ENCODE measurements around the gene PSMB2.
A peak's percentile ranks its signal among the peaks of the same experiment; 100 is the strongest.
"Not testable (repeated sequence)": the region's sequence is repeated elsewhere in the genome, so short reads cannot be mapped to it uniquely, and the experiment has no call there.

Gene PSMB2

DNA sequence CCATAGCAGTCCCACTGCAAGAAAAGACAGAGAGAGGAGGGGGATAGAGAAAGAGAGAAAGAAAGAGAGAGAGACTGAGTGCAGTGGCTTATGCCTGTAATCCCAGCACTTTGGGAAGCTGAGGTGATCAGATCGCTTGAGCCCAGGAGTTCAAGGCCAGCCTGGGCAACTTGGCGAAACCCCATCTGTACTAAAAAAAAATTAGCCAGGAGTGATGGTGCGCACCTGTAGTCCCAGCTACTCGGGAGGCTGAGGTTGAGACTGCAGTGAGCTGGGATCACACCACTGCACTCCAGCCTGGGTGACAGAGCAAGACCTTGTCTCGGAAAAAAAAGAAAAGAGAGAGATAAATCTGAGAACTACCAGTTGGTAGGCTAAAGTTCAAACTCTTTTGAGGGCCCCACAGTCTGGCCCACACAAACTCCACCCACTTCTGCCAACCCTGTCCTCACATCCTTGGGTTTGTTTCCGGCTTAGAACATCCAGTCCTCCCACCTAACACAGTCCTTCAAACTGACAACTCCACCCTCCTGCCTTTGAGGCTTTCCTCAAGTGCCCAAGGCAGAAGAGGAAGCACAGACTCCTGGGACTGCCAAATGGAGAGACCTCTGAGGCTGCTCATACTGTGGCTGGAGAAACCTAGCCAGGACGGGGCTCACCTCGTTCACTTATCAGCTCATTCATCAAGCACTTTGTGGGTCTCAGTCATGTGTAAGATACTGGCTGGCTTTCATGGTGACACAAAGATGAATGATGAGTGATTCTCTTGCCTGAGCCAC is 48.1 kb downstream of the PSMB2 start:
- no peak for DNase-seq (ENCODE audit: low spot score)

DNA sequence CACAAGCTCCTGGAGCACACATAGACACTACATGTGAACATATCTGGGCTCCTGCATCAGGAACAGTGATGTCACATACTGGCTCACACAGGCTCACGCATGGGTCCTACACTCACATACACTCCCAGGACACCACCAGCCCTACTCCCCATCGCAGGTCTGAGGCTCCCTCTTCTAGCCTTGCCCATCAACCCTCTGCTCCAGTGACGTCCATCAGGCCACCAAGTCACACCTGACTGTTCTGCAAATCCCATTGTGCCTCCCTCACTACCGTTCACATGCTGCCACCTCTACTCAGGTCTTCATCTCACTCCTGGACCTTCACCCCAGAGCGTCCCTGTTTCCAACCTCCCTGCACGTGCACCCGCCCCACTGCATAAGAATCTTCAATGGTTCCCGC is 50.1 kb downstream of the PSMB2 start:
- DNase-seq (ENCODE audit: low spot score): no peak

DNA sequence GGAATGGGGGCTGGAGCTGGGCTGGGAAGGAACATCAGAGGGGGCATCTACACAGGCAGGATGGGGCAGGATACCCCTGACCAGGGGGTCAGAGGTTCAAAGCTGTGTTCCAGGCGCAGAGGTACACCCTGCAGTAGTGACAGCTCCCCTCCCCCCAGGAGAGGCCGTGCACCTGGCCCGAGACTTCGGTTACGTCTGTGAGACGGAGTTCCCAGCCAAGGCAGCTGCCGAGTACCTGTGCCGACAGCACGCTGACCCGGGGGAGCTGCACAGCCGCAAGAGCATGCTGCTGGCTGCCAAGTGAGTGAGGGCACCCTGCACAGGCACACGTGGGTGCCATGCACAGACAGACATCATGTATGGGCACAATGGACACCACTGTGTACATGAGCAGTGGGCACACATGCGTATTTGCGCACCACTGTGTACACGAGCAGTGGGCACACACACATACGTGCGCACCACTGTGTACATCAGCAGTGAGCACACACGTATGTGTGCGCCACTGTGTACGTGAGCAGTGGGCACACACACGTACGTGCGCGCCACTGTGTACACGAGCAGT is 50.8 kb downstream of the PSMB2 start:
- DNase-seq (ENCODE audit: low spot score): no peak

DNA sequence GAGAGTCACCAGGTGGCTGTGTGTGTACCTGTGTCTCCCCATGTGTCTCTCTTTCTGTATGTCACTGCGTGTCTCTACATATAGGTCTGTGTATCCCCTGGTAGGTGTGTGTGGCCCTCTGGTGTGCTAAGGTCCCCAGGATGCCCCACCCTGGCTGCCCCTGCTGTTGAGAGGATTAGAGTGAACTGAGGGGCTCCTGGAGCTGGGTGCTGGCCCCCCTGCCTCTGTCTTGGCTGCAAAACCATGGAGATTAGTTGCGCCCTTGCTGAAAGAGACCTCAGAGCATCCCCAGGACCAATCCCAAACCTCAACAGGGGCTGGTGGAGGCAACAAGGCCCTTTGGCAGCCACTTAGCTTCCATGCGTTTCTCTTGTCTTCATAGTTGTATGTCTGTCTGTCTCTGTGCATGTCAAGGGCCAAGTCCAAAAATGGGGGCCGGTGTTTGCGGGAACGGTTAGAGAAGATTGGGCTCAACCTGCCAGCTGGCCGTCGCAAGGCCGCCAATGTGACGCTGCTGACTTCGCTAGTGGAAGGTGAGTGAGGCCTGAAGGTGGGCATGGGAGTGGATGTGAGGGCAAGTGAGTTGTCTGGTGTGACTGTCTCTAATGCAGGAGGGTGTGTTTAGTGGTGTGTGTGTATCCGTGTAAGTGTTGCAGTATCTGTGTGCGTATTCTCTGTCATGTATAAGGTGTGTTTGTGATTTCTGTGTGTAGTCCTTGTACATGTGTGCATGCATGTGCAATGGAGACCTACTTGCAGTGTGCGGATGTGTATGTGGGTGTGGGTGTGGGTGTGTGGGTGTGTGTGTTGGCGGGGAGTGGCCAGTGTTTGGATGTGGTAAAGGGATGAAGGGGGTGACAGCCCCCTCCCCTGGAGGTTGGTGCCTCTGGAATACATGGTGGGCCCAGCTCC is 51.6 kb downstream of the PSMB2 start:
- no peak for DNase-seq (ENCODE audit: low spot score)

DNA sequence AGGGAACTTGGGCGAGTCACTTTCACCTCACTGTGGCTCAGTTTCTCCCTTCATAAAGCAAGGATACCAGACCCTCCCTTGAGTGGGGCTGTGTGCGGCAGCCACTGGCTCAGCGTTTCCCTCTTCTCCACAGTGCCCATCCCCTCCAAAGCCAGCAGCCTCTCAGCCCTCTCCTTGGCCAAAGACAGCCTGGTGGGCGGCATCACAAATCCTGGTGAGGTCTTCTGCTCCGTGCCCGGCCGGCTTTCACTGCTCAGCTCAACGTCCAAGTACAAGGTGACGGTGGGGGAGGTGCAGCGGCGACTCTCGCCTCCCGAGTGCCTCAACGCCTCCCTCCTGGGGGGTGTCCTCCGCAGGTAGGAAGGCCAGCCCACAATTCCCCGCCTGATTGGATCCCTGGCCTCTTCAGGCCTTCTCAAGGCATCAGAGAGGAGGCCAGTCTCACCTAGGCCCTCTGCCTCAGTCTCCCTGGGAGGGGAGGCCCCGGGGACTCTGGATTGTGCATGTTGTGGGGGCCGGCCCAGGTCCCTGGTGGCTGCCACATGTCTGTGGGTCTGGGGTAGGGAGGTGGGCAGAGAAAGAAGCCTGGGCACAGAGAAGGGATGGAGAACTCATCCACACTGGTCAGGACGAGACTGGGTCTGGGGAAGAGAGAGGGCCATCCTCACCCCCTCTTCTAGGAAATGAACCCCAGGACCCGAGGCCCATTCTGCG is 53.0 kb downstream of the PSMB2 start:
- no peak for DNase-seq (ENCODE audit: low spot score)

DNA sequence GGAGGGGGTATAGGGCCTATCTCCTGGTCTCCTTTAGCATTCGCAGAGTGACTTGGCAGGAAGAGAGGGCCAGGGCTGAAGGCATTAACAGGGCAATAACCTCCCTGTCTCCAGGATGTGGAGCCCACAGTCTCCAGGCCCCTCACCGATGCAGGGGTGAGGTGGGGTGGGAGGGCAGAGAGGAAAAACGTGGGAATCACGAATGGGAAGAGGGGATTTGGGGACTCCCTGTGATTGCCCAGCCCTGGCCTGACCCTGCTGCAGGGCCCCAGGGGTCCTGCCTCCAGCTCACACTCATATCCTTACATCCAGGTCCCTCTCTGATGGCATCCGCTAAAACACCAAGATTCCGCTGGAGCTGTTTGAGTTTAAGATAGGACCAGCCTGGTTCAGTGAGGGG is 53.6 kb downstream of the PSMB2 start:
- DNase-seq (ENCODE audit: low spot score): no peak

DNA sequence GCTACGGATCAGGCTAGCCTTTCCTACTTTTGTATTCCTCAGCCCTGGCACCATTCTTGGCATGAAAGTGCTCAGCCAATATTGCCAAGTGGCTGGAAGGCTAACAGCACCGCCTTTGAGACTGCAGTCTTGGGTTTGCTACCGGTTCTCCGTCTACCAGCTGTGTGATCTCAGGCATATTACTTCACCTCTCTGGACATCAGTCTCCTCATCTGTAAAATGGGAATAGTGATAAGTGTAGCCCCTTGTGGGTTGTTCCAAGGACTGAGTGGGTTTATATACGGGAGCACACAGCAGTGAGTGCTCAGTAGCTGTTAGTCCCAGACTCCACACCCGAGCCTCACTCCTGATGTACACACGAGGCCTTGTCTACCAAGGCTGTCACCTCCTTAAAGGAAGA is 54.5 kb downstream of the PSMB2 start:
- DNase-seq (ENCODE audit: low spot score): no peak

DNA sequence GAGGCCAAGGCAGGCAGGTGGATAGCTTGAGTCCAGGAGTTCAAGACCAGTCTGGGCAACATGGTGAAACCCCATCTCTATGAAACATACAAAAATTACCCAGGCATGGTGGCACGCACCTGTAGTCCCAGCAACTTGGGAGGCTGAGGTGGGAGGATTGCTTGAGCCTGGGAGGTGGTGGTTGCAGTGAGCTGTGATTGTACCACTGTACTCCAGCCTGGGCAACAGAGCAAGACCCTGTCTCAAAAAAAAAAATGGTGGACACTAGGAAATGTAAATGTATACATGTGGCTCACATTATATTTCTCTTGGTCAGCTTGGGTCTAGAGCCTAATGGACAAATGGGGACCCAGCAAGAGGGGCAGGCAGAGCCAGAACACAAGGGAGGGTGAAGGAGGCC is 55.5 kb downstream of the PSMB2 start:
- DNase-seq (ENCODE audit: low spot score): not testable (repeated sequence)

DNA sequence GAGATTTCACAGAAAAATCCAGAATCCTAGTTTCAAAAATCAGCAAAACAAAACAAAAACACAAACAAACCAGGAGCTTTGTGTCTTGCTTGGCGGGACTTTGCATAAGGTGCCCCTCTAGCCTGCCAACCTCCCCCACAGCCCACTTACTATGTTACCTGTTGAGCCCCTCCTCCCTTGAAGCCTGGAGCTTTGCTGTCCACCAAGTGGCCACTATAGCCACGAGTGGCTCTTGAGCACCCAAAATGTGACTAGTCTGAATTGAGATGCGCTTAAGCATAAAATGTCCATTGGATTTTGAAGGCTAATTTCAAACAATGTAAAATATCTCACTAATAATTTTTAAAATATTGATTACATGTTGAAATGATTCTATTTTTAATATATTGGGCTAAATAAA is 56.0 kb downstream of the PSMB2 start:
- DNase-seq (ENCODE audit: low spot score): no peak

DNA sequence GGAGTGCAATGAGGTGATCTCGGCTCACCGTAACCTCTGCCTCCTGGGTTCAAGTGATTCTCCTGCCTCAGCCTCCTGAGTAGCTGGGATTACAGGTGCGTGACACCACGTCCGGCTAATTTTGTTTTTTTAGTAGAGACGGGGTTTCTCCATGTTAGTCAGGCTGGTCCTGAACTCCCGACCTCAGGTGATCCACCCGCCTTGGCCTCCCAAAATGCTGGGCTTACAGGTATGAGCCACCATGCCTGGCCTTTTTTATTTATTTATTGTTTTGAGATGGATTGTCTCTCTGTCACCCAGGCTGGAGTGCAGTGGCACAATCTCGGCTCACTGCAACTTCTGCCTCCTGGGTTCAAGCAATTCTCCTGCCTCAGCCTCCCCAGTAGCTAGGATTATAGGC is 59.7 kb downstream of the PSMB2 start:
- DNase-seq (ENCODE audit: low spot score): not testable (repeated sequence)

DNA sequence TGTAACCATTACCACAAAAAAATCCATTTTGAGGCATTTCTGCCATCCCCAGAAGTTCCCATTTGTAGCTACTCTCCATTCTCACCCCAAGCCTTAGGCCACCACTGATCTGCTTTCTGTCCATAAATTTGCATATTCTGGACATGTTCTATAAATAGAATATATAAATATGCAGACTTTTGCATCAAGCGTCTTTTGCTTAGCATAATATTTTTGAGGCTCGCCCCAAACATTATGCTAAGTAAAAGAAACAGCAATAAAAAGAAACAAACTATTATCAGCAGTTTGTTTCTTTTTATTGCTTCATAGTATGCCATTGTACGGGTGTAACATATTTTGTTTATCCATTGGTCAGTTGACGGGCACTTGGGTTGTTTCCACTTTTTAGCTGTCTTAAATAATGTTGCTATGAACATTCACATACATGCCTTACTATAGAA is 60.4 kb downstream of the PSMB2 start:
- DNase-seq (ENCODE audit: low spot score): no peak

DNA sequence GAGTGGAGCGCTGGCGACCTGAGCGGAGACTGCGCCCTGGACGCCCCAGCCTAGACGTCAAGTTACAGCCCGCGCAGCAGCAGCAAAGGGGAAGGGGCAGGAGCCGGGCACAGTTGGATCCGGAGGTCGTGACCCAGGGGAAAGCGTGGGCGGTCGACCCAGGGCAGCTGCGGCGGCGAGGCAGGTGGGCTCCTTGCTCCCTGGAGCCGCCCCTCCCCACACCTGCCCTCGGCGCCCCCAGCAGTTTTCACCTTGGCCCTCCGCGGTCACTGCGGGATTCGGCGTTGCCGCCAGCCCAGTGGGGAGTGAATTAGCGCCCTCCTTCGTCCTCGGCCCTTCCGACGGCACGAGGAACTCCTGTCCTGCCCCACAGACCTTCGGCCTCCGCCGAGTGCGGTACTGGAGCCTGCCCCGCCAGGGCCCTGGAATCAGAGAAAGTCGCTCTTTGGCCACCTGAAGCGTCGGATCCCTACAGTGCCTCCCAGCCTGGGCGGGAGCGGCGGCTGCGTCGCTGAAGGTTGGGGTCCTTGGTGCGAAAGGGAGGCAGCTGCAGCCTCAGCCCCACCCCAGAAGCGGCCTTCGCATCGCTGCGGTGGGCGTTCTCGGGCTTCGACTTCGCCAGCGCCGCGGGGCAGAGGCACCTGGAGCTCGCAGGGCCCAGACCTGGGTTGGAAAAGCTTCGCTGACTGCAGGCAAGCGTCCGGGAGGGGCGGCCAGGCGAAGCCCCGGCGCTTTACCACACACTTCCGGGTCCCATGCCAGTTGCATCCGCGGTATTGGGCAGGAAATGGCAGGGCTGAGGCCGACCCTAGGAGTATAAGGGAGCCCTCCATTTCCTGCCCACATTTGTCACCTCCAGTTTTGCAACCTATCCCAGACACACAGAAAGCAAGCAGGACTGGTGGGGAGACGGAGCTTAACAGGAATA is 64.0 kb downstream of the PSMB2 start:
- DNase-seq (ENCODE audit: low spot score): no peak

DNA sequence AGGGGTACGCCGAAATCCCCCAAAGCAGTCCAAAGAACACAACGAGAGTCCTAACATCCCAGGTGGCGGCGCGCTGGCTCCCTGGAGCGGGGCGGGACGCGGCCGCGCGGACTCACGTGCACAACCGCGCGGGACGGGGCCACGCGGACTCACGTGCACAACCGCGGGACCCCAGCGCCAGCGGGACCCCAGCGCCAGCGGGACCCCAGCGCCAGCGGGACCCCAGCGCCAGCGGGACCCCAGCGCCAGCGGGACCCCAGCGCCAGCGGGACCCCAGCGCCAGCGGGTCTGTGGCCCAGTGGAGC is 64.6 kb downstream of the PSMB2 start:
- DNase-seq (ENCODE audit: low spot score): not testable (repeated sequence)

DNA sequence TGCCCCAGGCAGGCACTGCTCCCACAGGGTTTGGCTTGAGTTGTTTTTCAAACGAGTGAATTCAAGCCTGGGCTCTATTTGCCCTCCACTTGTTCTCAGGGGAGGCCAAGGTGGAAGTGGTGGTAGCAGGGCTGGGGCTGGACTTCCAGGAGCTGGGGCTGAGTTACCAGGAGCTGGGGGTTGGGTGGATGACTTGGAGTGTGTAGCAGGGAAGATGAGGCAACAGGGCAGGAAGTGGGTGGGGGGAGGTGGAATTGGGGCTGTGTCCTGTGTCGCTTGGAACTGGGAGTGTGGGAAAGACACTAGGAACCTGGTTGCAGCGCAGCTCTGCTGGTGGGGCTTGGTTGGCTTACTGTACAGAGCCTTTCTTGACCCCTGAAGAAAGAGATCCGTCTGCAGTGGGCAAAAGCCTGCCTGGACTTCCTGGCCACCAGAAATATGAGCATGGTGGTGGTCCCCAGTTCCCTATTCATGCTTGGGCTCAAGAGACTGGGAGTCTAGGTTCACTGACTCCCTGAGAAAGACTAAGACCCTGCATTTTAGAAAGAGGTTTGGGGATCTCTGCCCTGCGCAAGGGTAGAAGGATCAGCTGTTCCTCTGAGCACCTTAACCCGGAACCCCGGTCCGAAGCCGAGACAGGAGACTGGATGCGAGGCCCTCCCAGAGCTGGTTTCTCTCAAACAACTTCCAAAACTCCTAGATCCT is 65.1 kb downstream of the PSMB2 start:
- DNase-seq (ENCODE audit: low spot score): no peak

DNA sequence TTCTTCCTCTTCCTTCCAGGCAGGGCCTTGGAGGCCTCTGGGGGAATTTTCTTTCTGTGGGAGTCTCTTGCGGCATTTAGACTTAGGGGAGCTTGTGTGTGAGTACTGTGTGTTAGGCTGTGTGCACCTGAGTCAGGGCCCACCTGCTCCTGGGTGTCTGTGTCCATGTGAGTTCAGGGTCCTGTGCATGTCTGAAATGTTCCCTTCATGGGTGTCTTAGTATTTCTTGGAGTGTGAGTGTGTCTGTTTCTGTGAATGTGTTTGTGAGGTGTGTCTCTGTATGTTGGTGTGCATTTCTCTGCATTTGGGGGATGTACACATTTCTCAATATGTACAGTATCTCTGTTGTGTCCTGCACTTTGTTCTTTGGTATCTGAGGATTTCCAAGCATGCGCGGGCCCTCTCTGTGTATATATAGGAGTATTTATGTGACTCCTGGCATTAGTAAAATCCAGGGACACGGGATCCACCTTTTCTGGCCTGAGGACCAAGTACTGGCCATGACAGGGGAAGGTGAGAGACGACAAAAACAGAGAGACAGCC is 65.8 kb downstream of the PSMB2 start:
- DNase-seq (ENCODE audit: low spot score): no peak

DNA sequence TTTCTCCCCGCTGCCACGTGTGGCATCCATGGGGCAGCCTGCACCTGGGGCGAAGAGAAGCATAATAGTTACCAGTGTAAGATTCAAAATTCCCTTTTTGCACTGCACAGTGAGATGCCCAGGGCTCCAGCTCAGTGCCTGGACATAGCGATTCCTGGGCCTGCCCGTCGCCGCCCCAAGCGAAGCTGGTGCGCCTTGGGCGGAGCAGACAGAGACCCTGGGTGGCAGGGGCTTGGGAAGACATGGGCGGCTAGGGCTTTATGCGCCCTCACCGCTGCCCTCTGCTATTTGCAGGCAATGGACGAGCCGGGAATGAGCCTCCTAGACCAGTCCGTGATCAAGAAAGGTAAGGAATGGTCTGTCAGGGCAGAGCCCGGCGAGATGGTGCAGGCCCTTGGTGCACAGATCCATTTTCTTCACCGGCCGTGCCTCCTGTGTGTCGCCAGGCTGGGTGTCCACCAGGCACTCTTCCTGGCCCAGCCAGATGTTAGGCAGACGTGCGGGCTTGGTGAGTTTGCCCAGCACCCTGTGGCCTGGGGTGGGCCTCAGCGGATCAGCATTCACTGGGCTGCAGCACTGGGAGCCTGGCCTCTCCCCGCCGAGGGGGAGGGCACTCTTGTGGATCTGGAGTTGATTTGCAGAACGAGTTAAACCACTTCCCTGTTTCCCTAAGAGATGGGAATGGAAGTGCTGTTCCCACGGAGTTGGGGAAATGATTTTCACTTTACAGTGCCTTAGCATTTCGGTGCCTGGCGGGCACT is 66.5 kb downstream of the PSMB2 start:
- DNase-seq (ENCODE audit: low spot score): no peak

DNA sequence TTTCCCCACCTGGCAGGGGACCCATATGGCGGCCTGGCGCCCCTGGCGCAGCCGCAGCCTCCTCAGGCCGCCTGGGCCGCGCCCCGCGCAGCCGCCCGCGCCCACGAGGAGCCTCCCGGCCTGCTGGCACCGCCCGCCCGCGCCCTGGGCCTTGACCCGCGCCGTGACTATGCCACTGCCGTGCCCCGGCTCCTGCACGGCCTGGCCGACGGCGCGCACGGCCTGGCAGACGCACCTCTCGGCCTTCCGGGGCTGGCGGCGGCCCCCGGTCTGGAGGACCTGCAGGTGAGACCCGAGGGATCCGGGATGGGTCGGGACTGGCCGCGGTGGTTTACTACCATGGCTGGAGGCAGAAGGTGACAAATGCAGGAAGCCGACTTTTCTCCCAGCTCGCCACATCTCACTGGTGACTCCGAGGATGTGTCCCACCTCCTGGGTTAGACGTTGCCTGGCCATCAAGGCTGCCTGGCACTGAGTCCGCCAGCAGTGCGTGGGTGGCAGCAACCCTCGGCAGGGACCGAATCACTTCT is 67.1 kb downstream of the PSMB2 start:
- DNase-seq (ENCODE audit: low spot score): no peak

DNA sequence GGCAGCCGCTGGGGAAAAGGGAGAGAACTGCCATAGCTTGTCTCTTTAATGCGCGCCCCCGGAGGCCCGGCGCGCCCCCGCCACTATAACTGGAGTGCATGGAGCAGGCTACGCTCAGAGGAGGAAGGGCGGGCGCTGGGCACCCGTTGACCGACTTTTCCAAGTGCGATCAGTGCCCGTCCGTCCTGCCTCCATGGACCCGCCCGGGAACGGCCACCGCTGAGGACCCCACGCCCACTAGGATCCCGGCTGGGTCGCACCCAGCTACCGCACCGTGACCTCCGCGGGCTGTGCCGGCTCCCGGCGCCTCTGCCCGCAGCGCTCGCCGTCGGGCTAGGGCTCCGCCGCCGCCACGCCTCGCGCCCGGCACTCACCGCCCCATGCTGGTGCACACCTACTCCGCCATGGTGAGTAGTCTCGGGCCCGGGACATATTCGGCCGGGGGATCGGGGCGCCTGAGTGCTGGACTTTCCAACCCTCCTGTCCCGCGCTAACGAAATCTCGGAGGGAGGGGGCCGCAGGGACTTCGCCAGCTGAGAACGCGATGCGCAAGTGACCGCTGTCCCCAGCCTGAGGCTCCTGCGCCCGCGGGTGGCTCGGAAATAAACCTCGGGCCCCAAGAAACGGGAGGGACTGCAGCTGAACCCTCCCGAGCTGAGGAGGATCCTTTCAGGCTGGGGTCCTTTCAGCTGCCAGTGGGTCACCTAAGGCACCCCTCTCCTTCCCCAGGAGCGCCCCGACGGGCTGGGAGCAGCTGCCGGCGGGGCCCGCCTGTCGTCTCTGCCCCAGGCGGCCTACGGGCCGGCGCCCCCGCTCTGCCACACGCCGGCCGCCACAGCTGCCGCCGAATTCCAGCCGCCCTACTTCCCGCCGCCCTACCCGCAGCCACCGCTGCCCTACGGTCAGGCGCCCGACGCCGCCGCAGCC is 67.9 kb downstream of the PSMB2 start, which contains the start of gene TFAP2E:
TSS of gene TFAP2E (plus strand) at position 117 of the 927 bp plus-strand sequence. CDS start at position 381, 264 bp downstream.
- peak; percentile 81 for DNase-seq (ENCODE audit: low spot score)

Measured in AG08396 (cell line).